ENCODE results near the gene FAM43A. TPM values are rescaled to one million over a fixed set of nuclear protein-coding genes. Genes with fewer than 3 reads are reported as not detected.
A peak's percentile ranks its signal among the peaks of the same experiment; 100 is the strongest.

The FAM43A gene
- total and polyA plus RNA-seq, 10 of the 15 experiments (the other 5 are each of a cell fraction or from before 2014, with no cell fraction given) = 0.27 to 5.0 (median 1.1) TPM

DNA sequence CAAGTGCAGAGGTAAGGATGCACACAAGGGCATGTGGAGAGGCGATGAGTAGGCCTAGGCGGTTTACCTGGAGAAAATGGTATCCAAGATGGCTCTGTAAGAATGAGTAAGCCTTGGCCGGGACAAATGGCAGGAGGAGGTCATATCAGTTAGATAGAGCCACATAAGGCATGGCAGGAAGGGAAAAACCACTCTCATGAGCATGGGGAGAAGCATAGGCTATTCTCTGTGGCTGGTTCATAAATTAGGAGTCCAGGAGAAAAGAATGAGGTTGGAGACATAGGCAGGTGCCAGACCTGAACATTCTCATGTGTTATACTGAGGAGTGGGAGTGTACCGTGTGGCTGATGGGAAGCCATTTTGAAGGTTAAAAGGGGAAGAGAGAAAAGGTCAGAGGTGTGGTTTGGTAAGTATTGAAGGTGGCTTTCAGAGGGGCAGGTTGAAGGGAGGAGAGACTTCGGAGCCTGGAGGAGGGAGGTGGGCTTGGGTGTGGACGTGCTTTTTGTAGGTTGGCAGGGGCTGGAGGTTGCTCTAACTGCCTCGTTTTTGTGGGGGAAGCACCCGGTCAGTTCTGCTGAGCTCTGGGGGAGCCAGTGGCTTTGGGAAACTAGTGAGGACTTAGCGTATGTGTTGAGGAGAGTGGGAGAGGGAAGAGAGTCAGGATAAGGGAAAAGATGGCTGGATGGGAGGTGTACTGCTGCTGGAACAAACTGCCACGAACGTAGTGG, 4.6 kb upstream of the FAM43A start:
- H2AFZ ChIP-seq (ENCODE audit: control insufficient read depth, low read depth, low read length) = peak overlapping the region; percentile 57
- no peak overlapping the region for H3K4me2 ChIP-seq (ENCODE audit: control insufficient read depth, insufficient read depth)
- DNase-seq (ENCODE audit: low read depth, low spot score) (no peak), ATAC-seq (0 out of 3 replicates have a peak, but pooled peaks have one; percentile 11), FAIRE-seq (no peak)
- no peaks in the 10 kb centered on the region for H3K36me3 ChIP-seq (ENCODE audit: control insufficient read depth in 2 of 2, insufficient read depth in 2 of 2, low read length in 1 of 2)
- no peak overlapping the region for H3K27ac ChIP-seq (ENCODE audit: control insufficient read depth, insufficient read depth)
- no peak overlapping the region for H3K9ac ChIP-seq (ENCODE audit: control insufficient read depth, insufficient read depth, low read length)
- ChIA-PET RAD21 (ENCODE audit: unreplicated experiment) (no interaction called here), CTCF (interaction anchor here (1.0 to 4.1 kb wide), 7 partner anchors 8 to 590 kb away, joined by 3 to 96 read pairs (median 33); partner anchors contain the start of genes LSG1 and XXYLT1), POLR2A (interaction anchor here (1.4 kb wide), 1 partner anchor 9 kb away, joined by 4 read pairs; the partner anchor contains the start of gene LSG1), SMC1A (ENCODE audit: uncharacterized antibody, unreplicated experiment) (interaction anchor here (0.6 to 3.5 kb wide), 5 partner anchors 10 to 842 kb away, joined by 3 to 24 read pairs (median 3); no protein-coding TSS in a partner anchor)
- no TSS peak for BruUV-seq (replicated peaks)
- H3K27me3 ChIP-seq (replicated peaks in 1 of 2; ENCODE audit: control insufficient read depth in 2 of 2, insufficient read depth in 2 of 2, low read length in 1 of 2) = no peaks in the 10 kb centered on the region; a peak in 1 of 4 replicates
- H3K4me1 ChIP-seq (ENCODE audit: control insufficient read depth, insufficient read depth, low read length) = peaks cover 22% of the 10 kb centered on the region
- H3K79me2 ChIP-seq (ENCODE audit: control insufficient read depth, insufficient read depth, low read length) = no peaks in the 10 kb centered on the region; the same call in 1 of the 2 replicates
- H4K20me1 ChIP-seq (ENCODE audit: control insufficient read depth, insufficient read depth) = no peaks in the 10 kb centered on the region
- intact Hi-C loops (cut with micrococcal nuclease; ENCODE audit: unreplicated experiment) = loop anchor here (5.0 kb wide), 1 partner anchor 841 kb away; no protein-coding TSS in a partner anchor
- WGBS (ENCODE audit: insufficient coverage, insufficient replicate concordance, low lambda C conversion rate, missing lambda C conversion rate) = 50% methylated on average over 11 of the region's 11 CpGs
- no peak overlapping the region for H3K4me3 ChIP-seq
- TF ChIP-seq YY1 (IDR thresholded peaks at IDR 0.05; ENCODE audit: low read depth, low read length) = peak; percentile 46; the same call in 1 of the 2 replicates
- peak; percentile 67; the same call in 1 of the 2 replicates for TF ChIP-seq SPI1 (IDR thresholded peaks at IDR 0.05; ENCODE audit: borderline replicate concordance, insufficient read depth, low read depth, low read length)
- no peak for TF ChIP-seq RELA (IDR thresholded peaks at IDR 0.05; ENCODE audit: borderline replicate concordance, partially characterized antibody)
- no peak for TF ChIP-seq BMI1 (IDR thresholded peaks at IDR 0.05; ENCODE audit: borderline replicate concordance)
- TF ChIP-seq, protein P1, sequence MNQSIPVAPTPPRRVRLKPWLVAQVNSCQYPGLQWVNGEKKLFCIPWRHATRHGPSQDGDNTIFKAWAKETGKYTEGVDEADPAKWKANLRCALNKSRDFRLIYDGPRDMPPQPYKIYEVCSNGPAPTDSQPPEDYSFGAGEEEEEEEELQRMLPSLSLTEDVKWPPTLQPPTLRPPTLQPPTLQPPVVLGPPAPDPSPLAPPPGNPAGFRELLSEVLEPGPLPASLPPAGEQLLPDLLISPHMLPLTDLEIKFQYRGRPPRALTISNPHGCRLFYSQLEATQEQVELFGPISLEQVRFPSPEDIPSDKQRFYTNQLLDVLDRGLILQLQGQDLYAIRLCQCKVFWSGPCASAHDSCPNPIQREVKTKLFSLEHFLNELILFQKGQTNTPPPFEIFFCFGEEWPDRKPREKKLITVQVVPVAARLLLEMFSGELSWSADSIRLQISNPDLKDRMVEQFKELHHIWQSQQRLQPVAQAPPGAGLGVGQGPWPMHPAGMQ (IDR thresholded peaks at IDR 0.05; ENCODE audit: borderline replicate concordance) = no peak
- TF ChIP-seq PAX5 (IDR thresholded peaks at IDR 0.05; ENCODE audit: borderline replicate concordance, low read depth, low read length) = no peak
- TF ChIP-seq, protein P2, sequence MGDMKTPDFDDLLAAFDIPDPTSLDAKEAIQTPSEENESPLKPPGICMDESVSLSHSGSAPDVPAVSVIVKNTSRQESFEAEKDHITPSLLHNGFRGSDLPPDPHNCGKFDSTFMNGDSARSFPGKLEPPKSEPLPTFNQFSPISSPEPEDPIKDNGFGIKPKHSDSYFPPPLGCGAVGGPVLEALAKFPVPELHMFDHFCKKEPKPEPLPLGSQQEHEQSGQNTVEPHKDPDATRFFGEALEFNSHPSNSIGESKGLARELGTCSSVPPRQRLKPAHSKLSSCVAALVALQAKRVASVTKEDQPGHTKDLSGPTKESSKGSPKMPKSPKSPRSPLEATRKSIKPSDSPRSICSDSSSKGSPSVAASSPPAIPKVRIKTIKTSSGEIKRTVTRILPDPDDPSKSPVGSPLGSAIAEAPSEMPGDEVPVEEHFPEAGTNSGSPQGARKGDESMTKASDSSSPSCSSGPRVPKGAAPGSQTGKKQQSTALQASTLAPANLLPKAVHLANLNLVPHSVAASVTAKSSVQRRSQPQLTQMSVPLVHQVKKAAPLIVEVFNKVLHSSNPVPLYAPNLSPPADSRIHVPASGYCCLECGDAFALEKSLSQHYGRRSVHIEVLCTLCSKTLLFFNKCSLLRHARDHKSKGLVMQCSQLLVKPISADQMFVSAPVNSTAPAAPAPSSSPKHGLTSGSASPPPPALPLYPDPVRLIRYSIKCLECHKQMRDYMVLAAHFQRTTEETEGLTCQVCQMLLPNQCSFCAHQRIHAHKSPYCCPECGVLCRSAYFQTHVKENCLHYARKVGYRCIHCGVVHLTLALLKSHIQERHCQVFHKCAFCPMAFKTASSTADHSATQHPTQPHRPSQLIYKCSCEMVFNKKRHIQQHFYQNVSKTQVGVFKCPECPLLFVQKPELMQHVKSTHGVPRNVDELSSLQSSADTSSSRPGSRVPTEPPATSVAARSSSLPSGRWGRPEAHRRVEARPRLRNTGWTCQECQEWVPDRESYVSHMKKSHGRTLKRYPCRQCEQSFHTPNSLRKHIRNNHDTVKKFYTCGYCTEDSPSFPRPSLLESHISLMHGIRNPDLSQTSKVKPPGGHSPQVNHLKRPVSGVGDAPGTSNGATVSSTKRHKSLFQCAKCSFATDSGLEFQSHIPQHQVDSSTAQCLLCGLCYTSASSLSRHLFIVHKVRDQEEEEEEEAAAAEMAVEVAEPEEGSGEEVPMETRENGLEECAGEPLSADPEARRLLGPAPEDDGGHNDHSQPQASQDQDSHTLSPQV (IDR thresholded peaks at IDR 0.05) = no peak
- TF ChIP-seq SP1 (IDR thresholded peaks at IDR 0.05; ENCODE audit: low read depth, low read length) = no peak
- 0 out of 4 replicates have a peak, but pooled peaks of 1 of the 2 experiments have one; percentile 60 for TF ChIP-seq SRF (IDR thresholded peaks at IDR 0.05; ENCODE audit: low read depth in 2 of 2, low read length in 2 of 2)
- TF ChIP-seq ZBED1 (IDR thresholded peaks at IDR 0.05; ENCODE audit: borderline replicate concordance) = no peak
- TF ChIP-seq ZBTB11 (CRISPR knock-in tag; IDR thresholded peaks at IDR 0.05) = no peak
- TF ChIP-seq CBFB (IDR thresholded peaks at IDR 0.05; ENCODE audit: low read depth) = no peak
- TF ChIP-seq NR2F1 (conservative IDR thresholded peaks at IDR 0.05) = peak; percentile 35; the same call in 1 of the 2 replicates
- in situ Hi-C loops (cut with MboI) = loop anchor here (10.0 kb wide), 1 partner anchor 444 kb away; no protein-coding TSS in a partner anchor
- H3K9me3 ChIP-seq (replicated peaks; ENCODE audit: control insufficient read depth, insufficient read depth, low read length) = no peaks in the 10 kb centered on the region

Data from GM12878 (cell line).